HG02970 (cell line): ENCODE measurements around the gene FOXO1.

ENCODE experiments used
- ATAC-seq: cut with Tn5 transposase; IDR thresholded peaks from one replicate; pipeline ENCODE4 v1.9.1; 2021; ENCODE audit warnings: mild to moderate bottlenecking, moderate library complexity, moderate number of reproducible peaks; ENCODE audit not compliant: unreplicated experiment, low FRiP score

Gene FOXO1

DNA sequence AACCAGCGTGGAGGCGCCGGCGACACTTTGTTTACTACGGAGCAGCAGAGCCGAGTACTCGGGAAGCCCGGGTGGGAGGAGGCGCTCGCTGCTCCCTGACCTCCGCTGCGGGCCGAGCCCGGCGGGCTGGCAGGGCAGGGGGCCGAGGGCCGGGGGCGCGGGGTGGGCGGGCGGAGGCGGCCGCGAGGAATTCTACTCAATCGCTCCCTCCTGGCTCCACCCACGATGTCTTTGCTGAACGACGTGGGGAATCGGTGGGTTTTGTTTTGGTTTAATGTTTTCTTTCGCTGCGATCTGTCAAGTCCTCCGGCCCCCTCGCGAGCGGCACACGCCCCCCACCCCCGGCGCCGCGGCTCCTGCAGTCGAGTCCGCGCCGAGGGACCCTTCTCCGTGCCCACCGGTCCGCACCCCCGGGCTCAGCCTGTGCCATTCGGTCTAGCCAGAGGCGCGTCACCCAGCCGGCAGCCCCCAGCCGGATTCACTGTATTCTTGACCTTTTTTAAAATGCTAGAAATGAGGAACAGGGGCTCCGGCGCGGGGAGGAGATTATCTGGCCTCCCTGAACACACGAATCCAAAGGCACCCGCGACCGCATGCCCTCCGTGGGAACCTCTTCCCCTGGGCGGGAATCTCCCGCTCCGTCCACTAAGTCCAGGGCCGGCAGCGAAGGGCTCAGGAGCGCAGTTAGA, 636 bp upstream of the FOXO1 start:
- no peak for ATAC-seq

DNA sequence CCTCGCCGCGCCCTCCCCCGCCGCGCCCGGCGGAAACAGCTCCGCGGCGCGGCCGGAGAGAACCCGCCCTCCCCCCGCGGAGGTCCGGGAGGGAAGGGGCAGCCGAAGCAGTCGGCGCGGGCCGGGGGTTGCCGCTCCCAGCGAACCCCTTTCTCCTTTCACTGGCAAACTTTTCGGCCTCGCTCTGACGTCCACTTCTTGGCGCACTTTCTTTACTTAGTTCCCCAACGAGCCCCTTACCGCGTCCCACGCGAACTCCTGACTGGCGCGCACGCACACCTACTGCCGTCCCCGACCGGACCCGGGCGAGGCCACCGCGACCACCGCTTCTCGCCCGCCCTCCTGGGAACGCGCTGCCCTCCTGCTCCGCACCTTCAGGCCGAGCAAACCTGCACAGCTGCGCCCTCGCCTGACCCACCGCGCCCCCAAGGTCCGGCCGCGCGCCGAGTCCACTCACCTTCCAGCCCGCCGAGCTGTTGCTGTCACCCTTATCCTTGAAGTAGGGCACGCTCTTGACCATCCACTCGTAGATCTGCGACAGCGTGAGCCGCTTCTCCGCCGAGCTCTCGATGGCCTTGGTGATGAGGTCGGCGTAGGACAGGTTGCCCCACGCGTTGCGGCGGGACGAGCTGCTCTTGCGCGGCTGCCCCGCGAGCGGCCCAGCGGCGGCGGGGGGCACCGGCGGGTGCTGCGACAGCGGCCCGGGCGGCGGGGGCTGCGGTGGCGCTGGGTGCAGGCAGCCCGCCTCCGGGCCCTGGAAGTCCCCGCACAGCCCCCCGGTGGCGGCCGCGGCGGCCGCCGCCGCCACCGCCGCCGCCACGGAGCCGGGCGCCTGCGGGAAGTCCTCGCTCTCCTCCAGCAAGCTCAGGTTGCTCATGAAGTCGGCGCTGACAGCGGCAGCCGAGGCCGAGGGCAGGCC, 1.1 kb downstream of the FOXO1 start:
- ATAC-seq: peak; percentile 8

DNA sequence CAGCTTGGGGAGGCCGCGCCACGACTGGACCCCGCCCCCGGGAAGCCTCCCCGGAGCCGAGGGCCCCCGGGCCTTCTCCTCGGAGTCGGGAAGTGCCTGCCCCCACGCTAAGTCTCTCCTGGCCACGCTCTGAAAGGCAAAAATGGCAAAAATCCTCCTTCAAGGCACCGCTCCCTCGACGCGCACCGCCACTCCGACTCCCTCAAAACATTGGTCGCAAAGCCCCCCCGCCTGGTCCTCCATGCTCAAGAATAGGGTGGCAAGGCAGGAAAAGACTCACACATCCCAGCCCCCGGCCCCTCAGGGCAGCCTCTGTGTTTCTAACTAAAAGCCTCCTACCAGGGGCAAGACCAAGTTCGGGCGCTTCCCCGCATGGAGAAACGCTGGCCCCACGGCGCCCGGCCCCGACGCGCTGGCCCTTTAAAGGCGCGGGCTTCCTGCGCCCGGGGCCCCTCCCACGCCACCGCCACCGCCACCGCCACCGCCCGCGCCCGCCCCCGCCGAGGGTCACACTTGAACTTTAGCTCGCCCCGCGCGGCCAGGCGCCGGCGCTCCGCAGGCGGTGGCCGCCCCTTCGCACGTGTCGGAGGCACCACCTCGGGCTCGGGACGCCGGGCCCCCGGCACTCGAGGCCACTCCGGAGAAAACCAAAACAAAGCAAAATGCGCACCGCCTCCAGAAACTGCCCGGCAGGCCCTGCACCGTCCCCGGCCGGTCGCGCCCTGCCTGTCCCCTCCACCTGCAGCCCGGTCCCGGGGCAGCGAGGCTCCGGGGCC, 1.9 kb downstream of the FOXO1 start:
- peak; percentile 16 for ATAC-seq

DNA sequence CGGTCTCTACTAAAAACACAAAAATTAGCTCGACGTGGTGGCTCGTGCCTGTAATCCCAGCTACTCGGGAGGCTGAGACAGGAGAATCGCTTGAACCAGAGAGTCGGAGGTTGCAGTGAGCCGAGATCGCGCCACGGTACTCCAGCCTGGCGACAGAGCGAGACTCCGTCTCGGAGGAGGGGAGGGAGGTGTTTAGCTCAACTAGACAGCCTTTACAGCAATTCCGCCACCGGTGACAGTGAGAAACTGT, 2.4 kb downstream of the FOXO1 start:
- ATAC-seq: peak; percentile 11

DNA sequence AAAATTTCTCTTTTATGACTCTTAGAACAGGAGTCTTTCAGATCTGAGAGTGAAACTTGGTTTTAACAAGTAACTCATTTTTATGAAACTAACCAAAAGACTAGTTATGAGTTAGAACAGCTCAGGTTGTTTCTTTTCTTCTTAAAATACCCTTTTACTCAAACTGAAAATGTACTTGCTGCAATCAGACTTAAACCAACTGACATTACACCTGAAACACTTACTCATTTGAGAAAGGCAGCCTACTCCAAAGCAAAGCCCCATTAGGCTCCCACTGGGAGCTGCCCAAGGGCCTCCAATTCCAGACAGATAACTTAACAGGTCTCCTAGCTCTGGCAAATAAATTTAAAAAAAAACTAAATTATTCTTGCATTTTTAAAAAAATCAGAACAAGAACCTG, 3.6 kb downstream of the FOXO1 start:
- no peak for ATAC-seq

DNA sequence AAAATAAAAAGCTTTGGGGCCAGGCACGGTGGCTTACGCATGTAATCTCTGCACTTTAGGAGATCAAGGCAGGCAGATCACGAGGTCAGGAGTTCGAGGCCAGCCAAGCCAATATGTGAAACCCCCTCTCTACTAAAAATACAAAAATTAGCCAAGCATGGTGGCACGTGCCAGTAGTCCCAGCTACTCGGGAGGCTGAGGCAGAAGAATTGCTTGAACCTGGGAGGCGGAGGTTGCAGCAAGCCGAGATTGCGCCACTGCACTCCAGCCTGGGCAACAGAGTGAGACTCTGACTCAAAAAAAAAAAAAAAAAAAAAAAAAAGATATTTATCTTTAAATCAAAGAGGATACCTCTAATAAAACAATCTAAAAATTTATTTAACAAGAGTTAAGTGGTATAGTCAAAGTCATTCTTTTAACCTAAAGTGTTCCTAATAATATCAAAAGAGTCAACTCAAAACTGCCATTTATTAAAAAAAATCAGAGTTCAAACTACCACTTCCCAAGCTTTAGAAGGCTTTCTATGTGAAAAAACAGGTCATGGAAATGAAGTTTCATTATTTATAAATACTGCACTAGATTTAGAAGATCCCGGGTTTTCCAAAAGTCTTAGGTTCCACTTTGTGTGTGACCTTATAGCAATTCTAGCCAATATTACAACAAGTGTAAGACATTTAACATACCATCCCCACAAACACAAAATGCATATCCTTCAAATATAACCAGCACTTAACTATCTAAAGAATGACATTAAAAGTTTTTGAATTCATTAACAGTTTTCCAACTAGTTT, 4.4 kb downstream of the FOXO1 start:
- no peak for ATAC-seq

DNA sequence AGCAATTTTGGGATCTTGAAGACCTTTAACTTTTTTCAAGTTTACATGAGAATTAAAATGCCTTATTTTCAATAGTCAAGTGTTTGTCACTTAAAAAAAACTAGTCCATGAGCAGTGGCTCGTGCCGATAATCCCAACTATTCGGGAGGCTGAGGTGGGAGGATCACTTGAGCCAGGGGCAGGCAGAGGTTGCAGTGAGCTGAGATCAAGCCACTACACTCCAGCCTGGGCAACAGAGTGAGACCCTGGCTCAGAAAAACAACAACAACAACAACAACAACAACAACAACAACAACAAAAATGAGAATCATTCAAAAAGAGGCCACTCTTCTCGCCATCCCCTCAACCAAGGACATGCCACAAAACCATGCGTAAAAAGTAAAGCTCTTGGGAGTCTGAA, 5.7 kb downstream of the FOXO1 start:
- no peak for ATAC-seq

DNA sequence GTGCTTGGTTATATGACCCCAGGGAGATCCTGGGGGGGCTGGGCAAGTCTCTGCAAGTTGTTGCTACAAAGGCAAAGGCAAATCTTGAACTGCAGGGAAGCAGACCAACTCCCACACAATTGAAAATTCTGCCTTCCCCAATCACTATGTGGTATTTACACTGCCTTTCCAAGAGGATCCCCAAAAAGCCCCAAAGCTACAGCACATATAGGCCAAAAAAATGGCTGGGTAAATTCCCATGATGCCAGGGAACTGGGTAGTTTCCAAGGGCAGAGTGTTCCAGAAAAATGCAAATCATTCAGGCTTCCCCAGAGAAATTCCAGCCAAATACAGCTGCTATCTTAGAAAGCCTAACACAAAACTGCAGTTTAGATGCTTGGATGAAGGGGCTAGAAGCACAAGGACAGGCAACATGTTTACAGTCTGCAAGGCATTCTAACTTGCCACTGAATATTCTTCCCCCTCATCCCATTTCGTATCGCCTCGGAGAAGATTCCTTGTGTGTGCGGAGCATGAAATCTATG, 6.2 kb downstream of the FOXO1 start:
- no peak for ATAC-seq

DNA sequence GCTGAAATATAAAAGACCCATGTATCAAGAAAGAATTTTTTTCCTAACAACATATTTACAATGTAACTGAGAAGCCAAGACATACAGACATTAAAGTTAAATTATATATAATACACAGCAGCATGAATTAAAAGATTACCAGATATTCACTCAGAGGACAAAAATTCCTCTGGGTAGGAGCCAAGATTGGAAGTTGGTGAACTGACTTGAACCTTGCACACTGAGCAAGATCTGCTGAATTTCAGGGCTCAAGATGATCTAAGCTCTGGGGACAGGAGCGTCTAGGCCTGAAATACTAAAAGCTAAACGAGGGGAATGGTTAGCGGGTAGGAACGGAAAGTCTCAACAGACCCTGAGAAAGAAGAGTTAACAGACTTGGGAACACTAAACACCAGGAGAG, 8.5 kb downstream of the FOXO1 start:
- no peak for ATAC-seq

DNA sequence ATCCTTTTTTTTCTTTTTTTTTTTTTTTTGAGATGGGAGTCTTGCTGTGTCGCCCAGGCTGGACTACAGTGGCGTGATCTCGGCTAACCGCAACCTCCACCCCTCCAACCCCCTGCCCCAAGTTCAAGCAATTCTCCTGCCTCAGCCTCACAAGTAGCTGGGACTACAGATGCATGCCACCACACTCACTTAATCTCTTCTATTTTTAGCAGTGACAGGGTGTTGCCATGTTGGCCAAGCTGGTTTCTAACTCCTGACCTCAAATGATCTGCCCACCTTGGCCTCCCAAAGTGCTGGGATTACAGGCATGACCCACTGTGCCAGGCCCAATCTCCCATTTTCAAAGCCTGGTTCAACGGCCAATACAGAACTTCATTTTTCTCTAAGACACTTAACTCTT, 9.1 kb downstream of the FOXO1 start:
- ATAC-seq: no peak

DNA sequence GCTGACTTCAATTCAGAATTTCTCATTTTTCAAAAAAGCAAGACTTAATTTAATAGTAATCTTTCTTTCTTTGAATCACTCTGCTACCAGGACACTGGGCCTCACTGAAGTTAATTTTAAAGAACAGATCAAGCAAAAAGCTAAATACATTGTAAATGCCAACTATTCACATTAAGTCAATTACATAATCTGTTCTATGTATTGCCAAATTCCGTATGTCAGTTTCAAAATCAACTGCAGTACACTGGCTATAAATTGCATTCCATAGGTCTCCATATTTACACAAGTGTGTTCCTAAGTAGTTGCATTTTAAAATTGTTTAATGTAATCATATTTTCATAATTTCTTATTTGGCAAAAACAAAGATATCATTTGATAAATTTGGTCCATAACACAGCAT, 10.1 kb downstream of the FOXO1 start:
- ATAC-seq: no peak

DNA sequence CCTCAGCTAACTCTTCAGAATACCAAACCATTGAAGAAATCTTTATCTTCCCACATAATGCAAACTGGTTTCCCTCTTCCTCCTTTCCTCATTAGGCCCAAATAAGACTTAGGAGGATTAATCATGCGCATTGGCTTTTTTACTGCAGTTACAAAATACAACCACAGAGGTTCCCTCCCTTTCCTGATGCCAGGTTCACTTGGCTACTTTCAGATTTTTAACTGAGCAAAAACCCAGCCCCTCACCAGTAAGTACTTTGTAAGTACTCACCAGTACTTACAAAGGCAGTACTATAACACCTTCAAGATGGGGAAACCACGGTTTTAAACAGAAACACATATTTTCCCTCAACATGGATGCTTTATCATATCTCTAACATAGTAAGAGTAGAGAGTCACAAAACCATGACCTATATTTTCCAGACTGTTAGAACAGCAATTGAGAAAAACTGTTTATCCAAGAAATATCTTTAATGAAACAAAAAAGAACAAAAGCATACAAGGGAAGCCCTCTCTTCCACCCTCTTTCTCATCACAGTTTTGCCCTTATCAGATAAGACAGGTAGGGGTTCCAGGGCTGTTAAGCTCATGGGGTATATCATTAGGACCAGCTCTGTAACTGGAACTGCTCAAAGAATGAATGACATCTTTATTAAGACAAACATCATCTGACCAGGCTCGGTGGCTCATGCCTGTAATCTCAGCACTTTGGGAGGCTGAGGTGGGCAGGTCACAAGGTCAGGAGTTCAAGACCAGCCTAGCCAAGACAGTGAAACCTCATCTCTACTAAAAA, 12.7 kb downstream of the FOXO1 start:
- no peak for ATAC-seq

DNA sequence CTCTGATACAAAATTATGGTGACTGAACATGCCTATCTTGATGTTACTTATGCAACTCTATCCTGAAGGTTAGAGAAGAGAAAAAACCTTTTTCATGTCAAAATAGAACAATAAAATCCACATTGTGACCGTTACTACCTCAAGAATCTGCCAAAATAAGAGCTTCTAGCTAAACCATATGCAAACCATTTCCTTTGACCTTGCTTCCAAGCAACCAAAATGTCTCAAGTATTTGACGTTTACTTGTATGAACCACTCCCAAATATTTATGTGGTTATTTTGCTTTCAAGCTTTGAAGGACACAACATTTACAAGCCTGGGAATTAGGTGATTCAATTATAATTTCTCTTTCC, 13.9 kb downstream of the FOXO1 start:
- ATAC-seq: no peak

DNA sequence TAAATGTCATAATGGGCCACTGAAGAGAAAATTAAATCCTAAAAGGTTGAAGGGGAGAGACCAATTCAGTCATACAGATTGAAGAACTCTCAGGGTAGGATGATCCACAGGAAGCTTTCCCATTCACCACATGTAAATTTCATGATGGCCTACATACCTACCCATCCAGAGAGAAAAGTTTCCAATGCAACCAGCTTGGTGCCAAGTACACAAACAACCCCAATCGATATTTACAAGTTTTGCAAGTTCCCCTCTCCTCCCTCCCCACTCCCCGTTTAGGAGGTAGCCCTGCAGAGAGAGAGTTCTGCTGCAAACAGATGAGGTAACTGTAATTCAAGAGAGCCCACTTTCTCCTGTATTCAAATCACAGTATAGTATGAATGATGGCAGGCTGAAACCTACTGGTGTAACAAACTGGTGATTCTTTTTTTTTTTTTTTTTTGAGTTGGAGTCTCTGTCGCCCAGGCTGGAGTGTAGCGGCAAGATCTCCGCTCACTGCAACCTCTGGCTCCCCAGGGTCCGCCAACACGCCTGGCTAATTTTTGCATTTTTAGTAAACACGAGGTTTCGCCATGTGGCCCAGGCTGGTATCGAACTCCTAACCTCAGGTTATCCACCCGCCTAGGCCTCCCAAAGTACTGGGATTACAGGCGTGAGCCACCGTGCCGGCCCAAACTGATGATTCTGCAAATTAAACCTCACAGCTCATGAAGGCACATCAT, 14.4 kb downstream of the FOXO1 start:
- no peak for ATAC-seq

DNA sequence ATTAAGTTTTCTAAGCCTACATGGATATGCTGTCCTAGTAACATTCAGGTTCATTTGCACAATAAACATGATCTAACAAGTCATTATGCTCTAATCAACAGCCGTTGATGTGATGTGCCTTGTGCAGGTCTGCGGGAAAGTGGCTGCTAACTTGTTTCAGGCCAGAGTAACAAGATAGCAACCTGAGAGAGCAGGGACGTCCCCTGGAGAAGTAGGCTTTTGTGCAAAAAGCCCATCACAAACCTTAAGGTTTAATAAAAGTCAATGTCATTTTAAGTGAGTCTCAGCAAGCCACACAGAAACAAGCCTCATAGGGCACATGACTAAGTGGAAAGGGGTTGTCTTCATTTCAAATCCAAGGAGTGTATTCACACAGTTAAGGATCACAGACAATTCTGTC, 17.6 kb downstream of the FOXO1 start:
- ATAC-seq: no peak

DNA sequence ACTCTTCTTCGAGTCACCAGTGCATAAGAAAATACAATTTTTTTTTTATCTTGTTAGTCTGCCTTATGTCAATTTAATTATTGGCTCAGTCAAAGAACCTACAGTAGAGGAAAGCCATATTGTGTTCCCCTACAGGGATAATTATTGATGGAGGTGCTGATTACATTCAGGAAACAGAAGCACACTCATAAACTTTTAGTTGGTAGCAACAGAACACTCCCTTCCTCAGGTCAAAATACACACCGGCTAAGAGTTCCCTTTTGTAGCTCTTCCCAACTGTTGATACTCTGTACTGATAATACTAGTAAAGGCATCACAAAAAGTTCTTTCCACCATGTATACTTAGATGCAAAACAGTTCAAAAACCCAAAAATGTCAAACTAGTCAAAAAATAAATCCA, 18.4 kb downstream of the FOXO1 start:
- ATAC-seq: no peak

DNA sequence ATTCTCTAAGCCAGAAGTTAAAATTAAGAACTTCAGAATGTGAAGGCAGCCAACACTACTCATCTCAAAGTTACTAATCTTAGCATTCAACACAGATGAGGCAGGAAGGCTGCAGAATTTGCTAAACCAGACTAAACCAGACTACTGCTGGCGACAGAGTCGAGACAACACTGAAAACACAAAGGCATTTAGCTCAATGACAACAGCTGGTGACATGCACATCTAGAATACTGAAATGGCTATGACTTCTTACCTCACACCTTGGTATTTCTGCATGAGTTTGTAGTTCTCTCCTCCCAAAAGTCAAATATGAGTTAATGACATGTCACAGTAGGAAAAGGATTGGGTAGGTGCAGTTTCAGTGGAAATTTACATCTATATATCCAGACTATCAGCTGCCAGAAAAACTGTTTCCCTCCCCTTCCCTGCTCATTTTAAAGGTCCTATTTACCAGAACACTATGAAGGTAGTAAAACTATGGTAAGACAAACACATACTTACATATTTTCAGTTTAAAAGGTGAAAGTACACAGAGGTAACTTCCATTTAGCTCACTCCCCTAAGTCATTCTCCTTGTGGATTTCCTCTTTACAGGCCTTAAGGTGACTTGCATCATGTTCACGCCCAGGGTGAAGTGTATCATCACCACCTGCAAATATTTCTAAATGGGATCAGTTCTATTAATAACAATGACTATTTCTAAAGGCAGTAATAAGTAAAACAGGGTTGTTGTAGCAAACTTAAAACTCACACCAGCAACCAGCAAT, 21.4 kb downstream of the FOXO1 start:
- no peak for ATAC-seq

DNA sequence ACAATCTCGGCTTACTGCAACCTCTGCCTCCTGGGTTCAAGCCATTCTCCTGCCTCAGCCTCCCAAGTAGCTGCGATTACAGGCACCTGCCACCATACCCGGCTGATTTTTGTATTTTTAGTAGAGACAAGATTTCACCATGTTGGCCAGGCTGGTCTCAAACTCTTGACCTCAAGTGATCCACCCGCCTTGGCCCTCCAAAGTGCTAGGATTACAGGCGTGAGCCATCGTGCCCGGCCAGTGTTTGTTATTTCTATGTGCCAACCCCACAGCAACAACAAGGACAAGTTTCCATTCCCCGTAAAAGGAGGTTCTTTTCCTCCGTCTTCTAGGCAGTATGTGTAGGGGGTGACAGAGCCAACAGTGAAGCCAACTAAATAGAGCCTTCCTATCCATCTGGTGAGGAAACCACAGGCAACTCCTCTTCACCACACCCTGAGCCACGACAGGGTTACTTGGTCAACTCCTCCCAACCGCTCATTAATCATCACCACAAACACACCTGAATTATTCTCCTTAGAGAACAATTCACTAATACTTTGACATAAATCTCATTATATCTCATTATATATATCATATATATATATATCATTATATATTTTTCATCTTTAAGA, 25.5 kb downstream of the FOXO1 start:
- no peak for ATAC-seq
